C4-2B (cell line): Measurements from ENCODE around the gene PRRT3.
"Not testable (repeated sequence)": the region's sequence is repeated elsewhere in the genome, so short reads cannot be mapped to it uniquely, and the experiment has no call there.

Experiments used
- H3K27ac ChIP-seq: fragments of 450-650 bp; 2 replicates; pipeline ENCODE4 v1.5.1; 2017
- CTCF ChIP-seq: fragments of 450-650 bp; conservative IDR thresholded peaks from 2 replicates; pipeline ENCODE4 v1.5.1; 2017; ENCODE audit warnings: mild to moderate bottlenecking
- ZFX ChIP-seq: fragments of 450-650 bp; IDR thresholded peaks from 2 replicates; pipeline ENCODE4 v1.6.1; 2017

The PRRT3 gene

GRCh38 chr3:9940746-9941145 lies 11.5 kb downstream of the PRRT3 start:
- no peak for TF ChIP-seq ZFX
- no peak for TF ChIP-seq CTCF
- no peak overlapping the region for H3K27ac ChIP-seq

GRCh38 chr3:9939906-9940305 lies 12.3 kb downstream of the PRRT3 start:
- H3K27ac ChIP-seq: not testable (repeated sequence)

- H3K27ac ChIP-seq: no peak overlapping the region
- TF ChIP-seq CTCF: no peak
- TF ChIP-seq ZFX: no peak
Observed at GRCh38 chr3:9938966-9939365, 13.2 kb downstream of the PRRT3 start.

GRCh38 chr3:9937486-9938238 lies 14.5 kb downstream of the PRRT3 start:
- TF ChIP-seq CTCF (no peak), ZFX (no peak)
- no peak overlapping the region for H3K27ac ChIP-seq

GRCh38 chr3:9935966-9936510 lies 16.2 kb downstream of the PRRT3 start:
- no peak overlapping the region for H3K27ac ChIP-seq
- TF ChIP-seq ZFX (no peak), CTCF (no peak)

GRCh38 chr3:9934993-9935392 lies 17.2 kb downstream of the PRRT3 start:
- no peak overlapping the region for H3K27ac ChIP-seq
- TF ChIP-seq CTCF: no peak
- no peak for TF ChIP-seq ZFX

- peak overlapping the region; percentile 82 for H3K27ac ChIP-seq
- TF ChIP-seq CTCF (peak; percentile 12; the same call in 1 of the 2 replicates), ZFX (no peak)
Observed at GRCh38 chr3:9934235-9934621, 18.0 kb downstream of the PRRT3 start.
